Brain microvascular endothelial cell (primary cell): ENCODE measurements around the gene ATAD3C.

Experiments used
- DNase-seq: peaks from one replicate; pipeline ENCODE4 v3.0.0-alpha.2; 2020
- H3K27ac ChIP-seq: fragments of 250-450 bp; sonication (Bioruptor Pico); 2 replicates; pipeline ENCODE4 v1.5.1; 2020; ENCODE audit warnings: mild to moderate bottlenecking, moderate library complexity
- H3K27me3 ChIP-seq: fragments of 250-450 bp; sonication (Bioruptor Pico); replicated peaks from 2 replicates; pipeline ENCODE4 v1.5.1; 2020; ENCODE audit warnings: mild to moderate bottlenecking
- H3K36me3 ChIP-seq: fragments of 250-450 bp; sonication (Bioruptor Pico); replicated peaks from 2 replicates; pipeline ENCODE4 v1.5.1; 2020; ENCODE audit warnings: mild to moderate bottlenecking
- H3K4me3 ChIP-seq: 2 replicates; pipeline ENCODE4 v1.5.1; 2011; ENCODE audit warnings: low read depth, mild to moderate bottlenecking, control low read depth, low read length, moderate library complexity
- in situ Hi-C: cut with HindIII; loops from 2 replicates; pipeline ENCODE4 v1.10.0; 2017; ENCODE audit warnings: low sequenced_read_pairs, low pct_ligation_motif_present
- TF ChIP-seq, protein P1 (sequence below): IDR thresholded peaks from 2 replicates; pipeline ENCODE4 v1.5.1; 2011; ENCODE audit warnings: low read depth, mild to moderate bottlenecking, moderate library complexity, low read length, control low read depth, inconsistent platforms; ENCODE audit errors: missing control alignments

The ATAD3C gene

GRCh38 chr1:1429671-1430073 is 19.8 kb upstream of the ATAD3C start:
- Histone ChIP-seq H3K36me3 (no peaks in the 10 kb centered on the region), H3K27me3 (no peaks in the 10 kb centered on the region), H3K4me3 (no peak overlapping the region), H3K27ac (no peak overlapping the region)
- TF ChIP-seq, protein P1, sequence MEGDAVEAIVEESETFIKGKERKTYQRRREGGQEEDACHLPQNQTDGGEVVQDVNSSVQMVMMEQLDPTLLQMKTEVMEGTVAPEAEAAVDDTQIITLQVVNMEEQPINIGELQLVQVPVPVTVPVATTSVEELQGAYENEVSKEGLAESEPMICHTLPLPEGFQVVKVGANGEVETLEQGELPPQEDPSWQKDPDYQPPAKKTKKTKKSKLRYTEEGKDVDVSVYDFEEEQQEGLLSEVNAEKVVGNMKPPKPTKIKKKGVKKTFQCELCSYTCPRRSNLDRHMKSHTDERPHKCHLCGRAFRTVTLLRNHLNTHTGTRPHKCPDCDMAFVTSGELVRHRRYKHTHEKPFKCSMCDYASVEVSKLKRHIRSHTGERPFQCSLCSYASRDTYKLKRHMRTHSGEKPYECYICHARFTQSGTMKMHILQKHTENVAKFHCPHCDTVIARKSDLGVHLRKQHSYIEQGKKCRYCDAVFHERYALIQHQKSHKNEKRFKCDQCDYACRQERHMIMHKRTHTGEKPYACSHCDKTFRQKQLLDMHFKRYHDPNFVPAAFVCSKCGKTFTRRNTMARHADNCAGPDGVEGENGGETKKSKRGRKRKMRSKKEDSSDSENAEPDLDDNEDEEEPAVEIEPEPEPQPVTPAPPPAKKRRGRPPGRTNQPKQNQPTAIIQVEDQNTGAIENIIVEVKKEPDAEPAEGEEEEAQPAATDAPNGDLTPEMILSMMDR, result no peak
- in situ Hi-C loops, result no loop called here
- peak; percentile 35 for DNase-seq

DNA sequence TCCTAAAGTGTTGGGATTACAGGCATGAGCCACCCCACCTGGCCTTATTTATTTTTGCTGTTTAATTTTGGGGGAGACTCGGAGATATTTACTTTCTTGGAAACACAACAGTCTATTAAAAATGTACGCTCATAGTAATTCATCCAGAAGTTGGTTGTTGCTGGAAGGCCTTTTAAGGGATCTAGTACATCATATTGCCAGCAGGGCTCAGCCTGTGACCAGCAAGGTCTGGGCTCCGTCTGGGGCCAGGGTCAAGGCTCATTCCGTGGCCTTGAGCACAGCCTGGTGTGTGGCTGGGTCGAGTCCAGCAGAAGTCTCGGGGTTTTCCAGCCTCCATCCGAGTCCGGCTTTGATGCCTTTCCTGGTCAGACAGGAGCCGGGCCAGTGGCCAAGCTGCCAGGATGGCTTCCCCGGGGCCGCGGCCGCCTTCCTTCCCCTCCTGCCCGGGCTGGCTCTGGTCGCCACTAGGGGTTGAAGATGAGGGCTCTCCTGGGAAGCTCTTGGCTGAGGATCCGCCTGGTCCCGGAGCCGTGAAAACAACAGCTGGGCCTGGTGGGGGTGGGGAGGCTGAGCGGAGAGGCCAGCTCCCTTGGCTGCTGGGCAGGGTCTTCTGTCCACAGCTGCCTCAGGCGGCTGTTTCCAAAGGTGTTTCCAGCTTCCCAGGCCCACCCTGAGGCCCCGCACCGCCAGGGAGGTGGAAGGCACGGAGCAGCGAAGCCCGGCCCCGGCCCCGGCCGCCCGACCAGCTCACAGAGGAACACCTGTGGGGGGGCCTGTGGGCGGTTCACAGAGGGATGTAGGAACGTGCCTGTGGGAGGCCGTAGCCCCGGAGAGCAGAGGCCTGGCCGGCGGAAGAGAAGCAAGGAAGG is 19.1 kb upstream of the ATAD3C start:
- in situ Hi-C loops, result no loop called here
- Histone ChIP-seq H3K4me3 (no peak overlapping the region), H3K27me3 (no peaks in the 10 kb centered on the region), H3K36me3 (no peaks in the 10 kb centered on the region), H3K27ac (no peak overlapping the region)
- TF ChIP-seq, protein P1, result peak; percentile 50
- no peak for DNase-seq

- Histone ChIP-seq H3K4me3 (no peak overlapping the region), H3K36me3 (no peaks in the 10 kb centered on the region), H3K27me3 (no peaks in the 10 kb centered on the region), H3K27ac (no peak overlapping the region)
- TF ChIP-seq, protein P1, result no peak
- in situ Hi-C loops, result no loop called here
- DNase-seq, result no peak
Measured at GRCh38 chr1:1430992-1431844, 18.3 kb upstream of the ATAD3C start.

DNA sequence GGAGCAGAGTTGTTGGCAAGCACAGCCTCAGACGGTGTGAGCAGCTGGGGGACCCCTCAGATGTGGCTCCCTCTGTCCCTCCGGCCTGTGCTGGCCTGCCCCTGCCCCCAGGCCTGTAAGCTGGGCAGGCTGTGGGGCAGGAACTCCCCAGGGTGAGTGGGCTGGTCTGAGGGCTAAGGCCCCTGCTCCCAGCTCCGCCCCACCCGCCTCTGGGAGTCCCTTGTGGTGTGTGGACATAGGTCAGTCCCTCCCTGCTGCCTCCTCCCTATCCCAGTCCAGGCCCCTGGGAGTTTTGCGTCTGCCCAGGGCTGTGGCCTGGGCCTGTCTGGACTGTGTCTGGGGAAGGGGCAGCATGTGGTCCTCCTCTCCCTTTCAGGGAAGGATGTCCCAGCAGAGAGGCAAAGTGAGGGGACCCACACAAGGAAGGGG is 17.6 kb upstream of the ATAD3C start:
- DNase-seq, result no peak
- H3K4me3 ChIP-seq, result no peak overlapping the region
- no peaks in the 10 kb centered on the region for H3K27me3 ChIP-seq
- TF ChIP-seq, protein P1, result no peak
- no peak overlapping the region for H3K27ac ChIP-seq
- H3K36me3 ChIP-seq, result no peaks in the 10 kb centered on the region
- in situ Hi-C loops, result no loop called here

GRCh38 chr1:1432274-1432950 is 17.1 kb upstream of the ATAD3C start:
- no peak for DNase-seq
- TF ChIP-seq, protein P1, result no peak
- Histone ChIP-seq H3K27me3 (no peaks in the 10 kb centered on the region), H3K4me3 (no peak overlapping the region), H3K27ac (no peak overlapping the region), H3K36me3 (no peaks in the 10 kb centered on the region)
- in situ Hi-C loops, result no loop called here
